ENCODE measurements around the gene SEC62. TPM values are rescaled to one million over a fixed set of nuclear protein-coding genes. Genes with fewer than 3 reads are reported as not detected.

The SEC62 gene
- total RNA-seq, 4 donors from 2014 or later, result 75.9 to 88.8 (median 82.4) TPM

DNA sequence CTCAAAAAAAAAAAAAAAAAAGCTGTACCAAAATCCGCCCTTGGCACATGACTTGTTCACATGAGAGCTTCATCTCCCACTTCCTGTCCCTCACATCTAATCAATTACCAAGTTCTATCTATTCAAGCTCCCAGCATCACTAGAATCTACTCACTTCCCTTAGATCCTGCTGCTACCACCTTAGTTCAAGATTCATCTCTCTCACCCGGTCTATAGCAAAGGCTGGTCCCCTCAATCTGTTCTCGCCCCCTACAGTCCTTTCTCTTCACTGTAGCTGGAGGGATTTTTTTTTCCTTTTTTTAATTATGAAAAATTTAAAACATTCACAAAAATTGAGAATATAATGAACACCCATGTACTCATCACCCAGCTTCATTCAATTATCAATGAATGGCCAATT lies 54.5 kb downstream of the SEC62 start:
- no peak for ATAC-seq
- Histone ChIP-seq H3K27me3 (no peaks in the 10 kb centered on the region), H3K27ac (no peak overlapping the region), H3K4me1 (no peaks in the 10 kb centered on the region), H3K36me3 (no peaks in the 10 kb centered on the region), H3K4me3 (no peak overlapping the region), H3K9me3 (no peaks in the 10 kb centered on the region)
- TF ChIP-seq POLR2A (IDR thresholded peaks at IDR 0.05), result no peak
- TF ChIP-seq, protein P1, sequence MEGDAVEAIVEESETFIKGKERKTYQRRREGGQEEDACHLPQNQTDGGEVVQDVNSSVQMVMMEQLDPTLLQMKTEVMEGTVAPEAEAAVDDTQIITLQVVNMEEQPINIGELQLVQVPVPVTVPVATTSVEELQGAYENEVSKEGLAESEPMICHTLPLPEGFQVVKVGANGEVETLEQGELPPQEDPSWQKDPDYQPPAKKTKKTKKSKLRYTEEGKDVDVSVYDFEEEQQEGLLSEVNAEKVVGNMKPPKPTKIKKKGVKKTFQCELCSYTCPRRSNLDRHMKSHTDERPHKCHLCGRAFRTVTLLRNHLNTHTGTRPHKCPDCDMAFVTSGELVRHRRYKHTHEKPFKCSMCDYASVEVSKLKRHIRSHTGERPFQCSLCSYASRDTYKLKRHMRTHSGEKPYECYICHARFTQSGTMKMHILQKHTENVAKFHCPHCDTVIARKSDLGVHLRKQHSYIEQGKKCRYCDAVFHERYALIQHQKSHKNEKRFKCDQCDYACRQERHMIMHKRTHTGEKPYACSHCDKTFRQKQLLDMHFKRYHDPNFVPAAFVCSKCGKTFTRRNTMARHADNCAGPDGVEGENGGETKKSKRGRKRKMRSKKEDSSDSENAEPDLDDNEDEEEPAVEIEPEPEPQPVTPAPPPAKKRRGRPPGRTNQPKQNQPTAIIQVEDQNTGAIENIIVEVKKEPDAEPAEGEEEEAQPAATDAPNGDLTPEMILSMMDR (IDR thresholded peaks at IDR 0.05), result no peak
- TF ChIP-seq POLR2AphosphoS5 (IDR thresholded peaks at IDR 0.05), result no peak
- TF ChIP-seq EP300 (IDR thresholded peaks at IDR 0.05), result no peak
- 69 to 90% methylated on average over 3 of the region's 3 CpGs for WGBS, 2 donors (ENCODE audit: low coverage in 1 of 2)

DNA sequence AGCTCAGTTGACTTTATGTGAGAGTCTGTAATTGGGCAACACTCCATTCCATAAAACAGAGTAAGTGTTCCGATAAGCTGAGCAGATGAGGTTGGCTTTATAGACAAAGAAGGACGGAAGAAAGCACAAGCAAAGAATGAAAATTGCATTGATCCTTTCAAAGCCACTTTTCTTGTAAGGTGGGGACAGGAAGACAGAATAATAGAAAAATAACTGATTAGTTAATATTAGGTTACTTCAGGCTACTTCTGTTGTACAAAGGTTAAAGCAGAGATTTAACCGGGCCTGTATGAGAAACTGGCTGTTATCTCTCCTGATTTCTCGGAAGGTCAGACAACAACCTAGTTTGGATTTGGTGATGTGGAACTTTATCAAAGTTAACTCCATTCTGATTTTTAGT lies 55.7 kb downstream of the SEC62 start:
- no peaks in the 10 kb centered on the region for H3K36me3 ChIP-seq
- no peak overlapping the region for H3K4me3 ChIP-seq
- TF ChIP-seq, protein P1 (IDR thresholded peaks at IDR 0.05), result no peak
- no peak for TF ChIP-seq POLR2A (IDR thresholded peaks at IDR 0.05)
- no peak for TF ChIP-seq POLR2AphosphoS5 (IDR thresholded peaks at IDR 0.05)
- no peak for TF ChIP-seq EP300 (IDR thresholded peaks at IDR 0.05)
- H3K4me1 ChIP-seq, result no peaks in the 10 kb centered on the region
- H3K9me3 ChIP-seq, result no peaks in the 10 kb centered on the region
- no peak for ATAC-seq
- 94 to 100% methylated on average over 2 to 4 of the region's 4 CpGs for WGBS, 2 donors (ENCODE audit: low coverage in 1 of 2)
- H3K27me3 ChIP-seq, result no peaks in the 10 kb centered on the region
- no peak overlapping the region for H3K27ac ChIP-seq

DNA sequence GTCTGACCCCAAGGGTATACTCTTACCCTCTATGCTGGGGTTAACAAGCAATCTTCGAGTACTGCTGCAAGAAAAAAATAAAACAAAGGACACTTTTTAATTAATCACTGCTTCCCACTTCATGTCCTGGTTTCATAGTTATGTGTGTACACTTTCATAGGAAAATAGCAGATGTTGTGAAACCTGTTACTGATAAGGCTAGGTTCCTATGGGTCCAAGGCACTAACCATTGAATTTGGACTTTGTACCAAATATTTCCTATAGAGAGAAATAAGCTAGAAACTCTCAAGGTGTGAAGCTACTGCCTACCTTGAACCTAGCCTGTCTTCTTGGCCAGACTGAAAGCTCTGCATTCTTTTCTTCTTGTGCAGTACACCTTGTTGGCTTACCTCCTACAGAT lies 56.6 kb downstream of the SEC62 start:
- no peaks in the 10 kb centered on the region for H3K36me3 ChIP-seq
- TF ChIP-seq POLR2A (IDR thresholded peaks at IDR 0.05) (no peak), POLR2AphosphoS5 (IDR thresholded peaks at IDR 0.05) (no peak), EP300 (IDR thresholded peaks at IDR 0.05) (no peak)
- TF ChIP-seq, protein P1 (IDR thresholded peaks at IDR 0.05), result no peak
- no peak overlapping the region for H3K27ac ChIP-seq
- H3K9me3 ChIP-seq, result no peaks in the 10 kb centered on the region
- ATAC-seq, result no peak
- no peak overlapping the region for H3K4me3 ChIP-seq
- no peaks in the 10 kb centered on the region for H3K27me3 ChIP-seq
- 48 to 70% methylated on average over 1 of the region's 1 CpG for WGBS, 2 donors (ENCODE audit: low coverage in 1 of 2)
- H3K4me1 ChIP-seq, result no peaks in the 10 kb centered on the region

DNA sequence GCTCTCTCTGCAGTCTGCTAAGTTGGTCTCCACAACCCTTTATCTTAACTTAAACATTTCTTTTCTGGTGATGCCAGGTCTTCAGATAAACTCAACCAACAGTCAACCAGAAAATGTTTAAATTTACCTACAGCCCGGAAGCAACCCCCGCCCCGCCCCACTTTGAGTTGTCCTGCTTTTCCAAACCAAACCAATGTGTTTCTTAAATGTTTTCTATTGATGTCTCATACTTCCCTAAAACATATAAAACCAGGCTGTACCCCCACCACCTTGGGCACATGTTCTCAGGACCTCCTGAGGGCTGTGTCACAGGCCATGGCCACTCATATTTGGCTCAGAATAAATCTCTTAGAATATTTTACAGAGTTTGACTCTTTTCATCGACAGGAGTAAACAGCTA lies 58.0 kb downstream of the SEC62 start:
- H3K27me3 ChIP-seq, result no peaks in the 10 kb centered on the region
- H3K36me3 ChIP-seq, result no peaks in the 10 kb centered on the region
- H3K4me3 ChIP-seq, result no peak overlapping the region
- TF ChIP-seq, protein P1 (IDR thresholded peaks at IDR 0.05), result no peak
- no peak for TF ChIP-seq POLR2AphosphoS5 (IDR thresholded peaks at IDR 0.05)
- no peak for TF ChIP-seq EP300 (IDR thresholded peaks at IDR 0.05)
- no peak for TF ChIP-seq POLR2A (IDR thresholded peaks at IDR 0.05)
- no peaks in the 10 kb centered on the region for H3K9me3 ChIP-seq
- no peak overlapping the region for H3K27ac ChIP-seq
- 79 to 100% methylated on average over 1 to 4 of the region's 4 CpGs for WGBS, 2 donors (ENCODE audit: low coverage in 1 of 2)
- H3K4me1 ChIP-seq, result no peaks in the 10 kb centered on the region
- ATAC-seq, result no peak

DNA sequence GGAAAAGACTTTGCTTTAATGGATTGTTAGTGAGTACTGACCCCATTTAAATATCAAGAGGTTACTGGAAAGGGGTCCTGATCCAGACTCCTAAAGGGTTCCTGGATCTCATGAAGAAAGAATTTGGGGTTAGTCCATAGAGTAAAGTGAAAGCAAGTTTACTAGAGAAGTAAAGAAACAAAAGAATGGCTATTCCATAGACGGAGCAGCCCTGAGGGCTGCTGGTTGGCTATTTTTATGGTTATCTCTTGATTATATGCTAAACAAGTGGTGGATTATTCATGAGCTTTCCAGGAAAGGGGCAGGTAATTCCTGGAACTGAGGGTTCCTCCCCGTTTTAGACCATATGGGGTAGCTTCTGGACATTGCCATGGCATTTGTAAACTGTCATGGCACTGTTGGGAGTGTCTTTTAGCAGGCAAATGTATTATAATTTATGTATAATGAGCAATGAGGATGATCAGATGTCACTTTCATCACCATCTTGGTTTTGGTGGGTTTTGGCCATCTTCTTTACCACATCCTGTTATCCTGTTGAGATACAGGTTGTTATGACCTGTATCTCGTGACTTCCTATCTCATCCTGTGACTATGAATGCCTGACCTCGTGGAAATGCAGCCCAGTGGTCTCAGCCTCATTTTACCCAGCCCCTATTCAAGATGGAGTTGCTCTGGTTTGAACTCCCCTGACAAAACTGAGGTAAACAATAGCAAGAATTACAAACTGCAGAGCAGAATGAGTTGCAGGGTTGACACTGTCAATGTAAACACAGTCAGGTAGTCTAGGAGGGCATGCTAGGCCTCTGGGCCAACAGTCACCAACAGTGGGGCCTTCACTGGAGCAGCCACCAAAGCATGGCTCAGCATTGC lies 60.9 kb downstream of the SEC62 start:
- Histone ChIP-seq H3K4me3 (no peak overlapping the region), H3K9me3 (no peaks in the 10 kb centered on the region), H3K36me3 (no peaks in the 10 kb centered on the region), H3K27ac (no peak overlapping the region), H3K4me1 (no peaks in the 10 kb centered on the region), H3K27me3 (peaks cover 4% of the 10 kb centered on the region)
- TF ChIP-seq POLR2AphosphoS5 (IDR thresholded peaks at IDR 0.05), result no peak
- TF ChIP-seq EP300 (IDR thresholded peaks at IDR 0.05), result no peak
- TF ChIP-seq, protein P1 (IDR thresholded peaks at IDR 0.05), result no peak
- TF ChIP-seq POLR2A (IDR thresholded peaks at IDR 0.05), result no peak
- 69 to 70% methylated on average over 2 of the region's 4 CpGs for WGBS, 2 donors (ENCODE audit: low coverage in 1 of 2)
- no peak for ATAC-seq
